ENCODE measurements around the gene MTMR11.
"Not testable (repeated sequence)": the region's sequence is repeated elsewhere in the genome, so short reads cannot be mapped to it uniquely, and the experiment has no call there.

Gene MTMR11

GRCh38 chr1:149899460-149900284 lies 37.0 kb downstream of the MTMR11 start, which contains the start of gene BOLA1:
TSS of gene BOLA1 (plus strand) at chr1:149899568. CDS start at chr1:149900060, 492 bp downstream.
- DNase-seq = peak; percentile 48 to 85 (median 71)

- no peak for DNase-seq
Observed at GRCh38 chr1:149896575-149896974, 40.1 kb downstream of the MTMR11 start.

- DNase-seq = no peak
Observed at GRCh38 chr1:149888999-149889289, 47.7 kb downstream of the MTMR11 start.

- DNase-seq = peak; percentile 38 to 96 (median 58)
Observed at GRCh38 chr1:149888247-149888998, 48.3 kb downstream of the MTMR11 start.

- peak; percentile 55 to 98 (median 76) for DNase-seq
Observed at GRCh38 chr1:149887456-149888246, 49.0 kb downstream of the MTMR11 start.

- not testable (repeated sequence) for DNase-seq
Observed at GRCh38 chr1:149887196-149887455, 49.6 kb downstream of the MTMR11 start.

- peak; percentile 70 to 99 (median 85) for DNase-seq
Observed at GRCh38 chr1:149886396-149887195, 50.1 kb downstream of the MTMR11 start.

- not testable (repeated sequence) for DNase-seq
Observed at GRCh38 chr1:149886121-149886395, 50.6 kb downstream of the MTMR11 start.

- DNase-seq = peak in 4 of 5 donors; percentile 48 to 87 (median 58)
Observed at GRCh38 chr1:149885339-149886120, 51.1 kb downstream of the MTMR11 start.

- peak in 1 of 5 donors; percentile 61 for DNase-seq
Observed at GRCh38 chr1:149884433-149885338, 52.0 kb downstream of the MTMR11 start.

- DNase-seq = no peak
Observed at GRCh38 chr1:149883598-149884247, 53.0 kb downstream of the MTMR11 start.

- DNase-seq = no peak
Observed at GRCh38 chr1:149881876-149882275, 54.8 kb downstream of the MTMR11 start.

- peak in 1 of 5 donors; percentile 23 for DNase-seq
Observed at GRCh38 chr1:149879556-149879955, 57.1 kb downstream of the MTMR11 start.
